NCI-H1417 treated with DMSO at 0.1 percent for 48 hours (cell line): ENCODE measurements around the gene PLCL2.
A peak's percentile ranks its signal among the peaks of the same experiment; 100 is the strongest.

ENCODE experiments used
- DNase-seq: peaks from one replicate; lab custom pipeline; 2025; lab: John Stamatoyannopoulos, UW

Gene PLCL2

DNA sequence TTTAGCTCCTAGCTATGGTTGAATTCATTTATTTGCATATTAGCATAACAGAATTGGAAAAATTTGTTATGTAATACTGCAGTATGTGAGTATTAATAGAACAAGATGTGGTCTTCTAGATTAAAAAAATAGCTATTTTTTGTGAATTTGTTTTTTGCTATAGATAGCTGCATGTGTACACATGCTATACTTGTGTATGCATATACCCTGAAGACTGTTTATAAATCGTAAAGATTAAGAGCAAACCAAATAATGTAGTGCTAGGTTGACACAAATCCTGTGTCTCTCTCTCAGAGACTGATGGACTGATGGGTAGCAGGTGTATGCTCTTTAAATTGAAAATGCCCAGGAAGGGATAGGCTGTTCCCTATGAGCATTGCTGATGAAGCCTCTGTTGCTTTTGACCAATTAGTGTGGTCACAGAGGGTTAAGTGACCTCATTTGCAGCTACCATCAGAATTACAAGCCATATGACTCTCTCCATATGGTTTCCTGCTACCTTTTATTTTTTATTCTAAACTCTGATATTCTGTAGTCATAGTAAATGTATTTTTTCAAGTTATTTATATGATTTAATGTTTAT lies 9.0 kb downstream of the PLCL2 start:
- DNase-seq: no peak

- DNase-seq: no peak
These were observed 11.4 kb downstream of the PLCL2 start for GRCh38 chr3:16896094-16896627.

GRCh38 chr3:16896820-16897219 lies 12.1 kb downstream of the PLCL2 start:
- DNase-seq: no peak

GRCh38 chr3:16897254-16897926 lies 12.6 kb downstream of the PLCL2 start:
- peak; percentile 17 for DNase-seq

DNA sequence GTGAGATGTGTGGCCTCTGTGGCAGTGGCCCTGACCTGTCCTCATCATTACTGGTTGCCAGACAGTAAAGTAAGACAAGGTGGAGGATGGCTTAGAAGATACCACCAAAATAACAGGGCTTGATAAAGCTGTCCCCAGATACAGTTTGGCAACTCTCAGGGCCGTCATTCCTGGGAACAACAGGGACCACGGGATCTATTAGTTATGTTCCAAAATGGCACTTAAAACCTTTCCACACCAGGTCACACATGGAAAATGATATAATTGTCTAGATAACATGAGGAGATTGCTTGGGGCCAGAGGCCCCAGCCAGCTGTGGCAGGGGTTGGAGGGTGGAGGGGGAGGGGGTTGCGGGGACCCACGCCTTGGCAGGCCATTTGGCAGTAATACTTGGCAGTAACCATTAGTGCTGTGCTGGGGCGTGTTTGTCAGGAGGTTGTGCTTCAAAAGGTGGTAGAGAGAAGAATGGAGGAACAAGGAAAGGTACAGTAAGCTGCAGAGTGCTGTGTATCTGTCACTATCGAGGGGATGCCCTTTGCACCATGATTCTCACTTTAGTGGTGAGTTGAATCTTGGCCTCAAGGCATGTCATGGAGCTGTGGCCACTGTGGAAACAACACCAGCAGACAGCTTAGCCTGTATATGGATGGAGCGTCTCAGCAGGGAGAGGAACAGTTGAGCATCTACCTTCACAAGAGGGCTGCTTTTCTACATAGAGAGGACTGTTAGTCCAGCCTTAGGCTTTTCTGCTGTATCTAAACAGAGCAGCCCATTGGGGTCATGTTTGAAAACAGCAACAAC lies 14.0 kb downstream of the PLCL2 start:
- no peak for DNase-seq

DNA sequence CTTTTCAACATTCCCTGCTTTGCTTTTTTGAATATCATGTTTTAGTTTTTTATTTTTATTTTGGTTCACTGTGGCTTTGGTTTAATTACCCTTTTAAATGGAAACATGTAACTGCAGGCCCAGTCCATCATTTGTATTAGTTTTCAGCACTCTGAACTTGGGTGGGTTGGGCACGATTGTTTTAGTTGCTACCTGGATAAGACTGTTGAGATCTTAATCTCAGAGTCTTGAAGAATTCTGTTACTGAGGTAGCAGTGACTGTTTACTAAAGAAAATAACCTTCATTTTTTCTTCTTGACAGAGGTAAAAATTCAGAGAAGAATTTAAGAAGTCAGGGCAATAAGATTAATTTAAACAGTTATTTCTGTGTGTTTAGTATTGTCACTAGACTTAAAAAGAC lies 15.2 kb downstream of the PLCL2 start:
- no peak for DNase-seq

DNA sequence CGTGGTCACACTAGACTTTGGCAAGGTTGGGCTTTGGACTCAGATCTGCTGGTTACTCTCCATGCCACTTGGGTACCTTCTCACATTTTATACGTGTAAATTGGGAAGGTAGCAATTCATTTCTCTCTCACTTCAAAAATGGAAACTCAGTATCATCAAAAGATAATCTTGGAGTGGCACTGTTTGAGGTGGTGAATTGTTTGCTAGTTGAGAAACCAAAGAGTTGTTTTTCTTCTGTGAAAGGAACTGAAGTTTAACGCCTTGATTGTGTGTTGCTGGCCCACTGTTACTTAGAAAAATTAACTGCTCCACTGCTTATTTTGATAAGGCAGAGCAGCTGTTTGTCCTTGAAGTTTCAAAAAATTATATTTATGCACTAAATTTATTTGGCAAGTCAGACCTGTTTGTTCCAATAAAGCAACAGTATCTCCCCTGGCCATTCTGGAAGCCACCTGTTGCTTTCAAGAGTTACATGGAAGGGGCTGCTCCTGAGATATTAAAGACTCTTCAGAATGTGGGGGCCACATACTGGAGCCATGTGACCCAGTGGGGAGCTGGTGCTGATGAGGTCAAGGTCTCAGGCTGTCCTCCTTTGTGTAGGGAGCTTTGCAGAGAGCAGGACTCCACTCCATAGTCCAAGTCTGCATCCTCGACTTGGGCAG lies 16.2 kb downstream of the PLCL2 start:
- no peak for DNase-seq

DNA sequence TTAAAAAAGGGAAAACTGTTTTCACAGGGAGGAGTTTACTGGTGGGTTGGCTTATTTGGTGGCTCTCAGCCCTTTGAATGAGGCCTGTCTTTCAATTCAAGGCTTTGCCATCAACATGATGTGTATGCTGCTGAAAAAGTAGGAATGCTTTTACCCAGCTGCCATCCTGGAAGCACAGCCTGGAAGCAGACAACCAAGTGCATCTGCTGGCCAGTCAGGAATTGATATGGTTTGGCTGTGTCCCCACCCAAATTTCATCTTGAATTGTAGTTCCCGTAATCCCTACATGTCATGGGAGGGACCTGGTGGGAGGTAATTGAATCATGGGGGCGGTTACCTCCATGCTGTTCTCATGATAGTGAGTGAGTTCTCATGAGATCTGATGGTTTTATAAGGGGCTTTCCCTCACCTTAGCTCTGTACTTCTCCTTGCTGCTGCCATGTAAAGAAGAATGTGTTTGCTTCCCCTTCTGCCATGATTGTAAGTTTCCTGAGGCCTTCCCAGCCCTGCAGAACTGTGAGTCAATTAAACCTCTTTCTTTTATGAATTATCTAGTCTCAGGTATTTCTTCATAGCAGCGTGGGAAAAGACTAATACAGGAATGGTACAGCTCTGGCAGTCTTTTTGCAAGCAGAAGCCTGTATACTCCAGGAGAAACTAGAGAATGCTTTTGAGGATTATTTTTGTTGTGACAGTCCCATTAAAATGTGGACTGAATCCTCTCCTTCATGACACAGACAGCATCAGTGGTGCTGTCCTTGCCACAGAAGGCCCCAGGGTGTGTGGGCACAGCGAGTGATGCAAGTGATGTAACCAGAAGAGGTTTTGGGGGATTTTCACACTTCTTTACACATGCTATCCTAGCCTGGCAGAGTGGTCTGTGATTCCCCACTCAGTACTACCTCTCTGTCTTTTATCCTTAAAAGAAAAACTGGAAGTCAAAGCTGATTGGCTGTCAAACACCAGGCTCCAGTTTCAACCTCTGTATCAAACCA lies 20.0 kb downstream of the PLCL2 start:
- no peak for DNase-seq

- DNase-seq: no peak
These were observed 20.9 kb downstream of the PLCL2 start for GRCh38 chr3:16905704-16906103.

DNA sequence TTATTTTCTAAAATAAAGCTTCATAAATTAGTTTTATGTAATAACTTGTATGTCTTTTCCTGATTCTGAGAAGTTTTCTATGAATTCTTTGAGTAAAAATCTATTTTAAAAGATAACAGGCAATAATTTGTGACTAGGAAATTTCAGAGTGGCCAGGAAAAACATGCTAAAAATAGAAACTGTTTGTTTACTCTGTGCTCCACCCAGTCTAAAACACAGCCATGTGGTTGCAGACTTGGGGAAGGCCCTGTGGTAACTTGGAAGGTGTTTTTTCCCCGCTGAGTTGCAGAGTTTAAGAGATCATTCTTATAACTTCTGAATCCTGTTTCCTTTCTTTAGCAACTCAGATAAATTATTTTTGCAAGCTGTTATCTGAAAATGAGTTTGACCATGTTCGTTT lies 21.9 kb downstream of the PLCL2 start:
- DNase-seq: no peak

- no peak for DNase-seq
These were observed 22.5 kb downstream of the PLCL2 start for GRCh38 chr3:16907243-16907642.

DNA sequence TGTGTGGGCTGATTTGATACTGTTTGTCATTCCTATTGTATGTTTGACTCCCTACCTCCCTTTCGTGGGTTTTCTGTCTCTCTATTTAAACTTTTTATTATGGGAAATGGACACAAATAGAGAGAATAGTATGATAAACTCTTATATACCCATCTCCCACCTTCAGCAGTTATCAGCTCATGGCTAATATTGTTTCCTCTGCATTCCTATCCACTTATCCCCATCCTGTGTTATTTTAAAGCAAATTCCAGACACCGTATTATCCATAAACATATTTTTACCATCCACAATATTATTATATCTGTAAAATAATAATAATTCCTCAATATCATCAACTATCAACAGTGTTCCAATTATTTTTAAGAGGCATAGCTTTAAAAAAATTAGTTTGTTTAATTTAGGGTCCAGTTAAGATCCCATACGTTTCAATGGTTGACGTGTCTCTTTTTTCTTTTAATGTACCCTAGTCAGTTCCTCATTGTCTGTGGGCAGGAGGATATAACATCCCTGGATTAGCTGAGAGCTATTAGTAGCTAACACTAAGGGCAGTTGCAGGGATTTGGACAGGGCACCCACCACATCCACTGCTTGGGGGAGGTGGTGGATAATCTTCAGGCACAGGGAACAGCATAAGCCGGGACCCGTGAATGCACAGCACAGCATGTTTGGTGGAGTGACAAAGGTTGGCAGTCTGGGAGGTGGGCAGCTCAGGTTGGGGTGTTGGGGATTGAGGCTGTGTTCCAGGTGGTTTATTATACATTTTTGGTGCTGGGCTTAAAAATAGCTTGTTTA lies 23.5 kb downstream of the PLCL2 start:
- DNase-seq: no peak

DNA sequence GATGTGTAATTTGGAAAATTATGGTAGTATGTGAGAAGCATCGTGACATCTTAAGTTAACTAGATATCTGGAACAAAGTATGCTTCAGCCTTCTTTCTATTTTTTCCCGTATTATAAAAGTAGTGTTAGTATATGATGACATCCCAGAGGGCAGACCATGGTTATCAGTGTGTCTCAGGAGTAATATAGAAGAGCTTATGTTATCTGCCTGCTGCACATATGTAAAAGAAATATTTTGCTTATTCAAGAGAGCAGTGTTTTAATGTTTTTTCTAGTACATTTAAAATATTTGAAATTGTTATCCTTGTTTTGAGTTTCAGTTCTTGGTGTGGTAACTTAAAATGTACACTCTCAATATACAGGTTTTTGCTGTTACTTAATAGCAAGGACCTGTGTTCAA lies 24.1 kb downstream of the PLCL2 start:
- no peak for DNase-seq

- DNase-seq: no peak
These were observed 25.0 kb downstream of the PLCL2 start for GRCh38 chr3:16909802-16910201.

DNA sequence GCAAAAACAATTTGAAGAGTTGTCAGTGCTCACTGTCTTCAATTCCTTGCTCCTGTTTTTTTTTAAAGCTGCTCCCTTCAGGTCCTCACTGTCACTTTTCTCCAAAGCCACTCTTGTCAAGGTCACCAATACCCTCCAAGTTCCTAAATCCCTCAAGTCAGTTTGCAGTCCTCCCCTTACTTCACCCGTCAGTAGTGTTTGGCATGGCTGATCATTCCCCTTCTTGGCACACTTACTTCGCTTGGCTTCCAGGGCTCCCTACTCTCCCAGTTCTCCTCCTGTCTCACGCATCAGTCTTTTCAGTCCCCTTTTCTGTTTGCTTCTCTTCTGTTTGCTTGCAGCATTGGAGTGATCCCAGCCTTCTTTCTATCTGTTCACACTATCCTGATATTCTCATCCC lies 25.5 kb downstream of the PLCL2 start:
- no peak for DNase-seq

- no peak for DNase-seq
These were observed 27.2 kb downstream of the PLCL2 start for GRCh38 chr3:16911916-16912315.

GRCh38 chr3:16912400-16913263 lies 27.9 kb downstream of the PLCL2 start:
- DNase-seq: no peak

DNA sequence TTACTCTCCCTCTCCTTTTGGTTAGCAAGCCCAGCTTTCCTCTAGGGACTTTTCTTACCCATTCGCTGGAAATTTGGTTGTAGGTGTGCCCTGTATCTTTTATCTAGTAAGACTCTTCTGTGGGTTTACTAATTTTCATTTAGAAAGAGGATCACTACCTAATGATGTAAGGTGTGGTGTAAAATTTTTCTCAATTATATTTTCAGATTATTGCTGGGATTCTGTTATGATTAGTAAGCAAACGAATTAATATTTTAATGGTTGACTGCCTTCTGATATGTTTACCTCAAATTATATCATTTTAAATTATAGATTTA lies 28.5 kb downstream of the PLCL2 start:
- DNase-seq: no peak

- no peak for DNase-seq
These were observed 32.1 kb downstream of the PLCL2 start for GRCh38 chr3:16916840-16917239.
